Measurements from ENCODE around the gene MAGEB4.
A peak's percentile ranks its signal among the peaks of the same experiment; 100 is the strongest.

MAGEB4 gene

DNA sequence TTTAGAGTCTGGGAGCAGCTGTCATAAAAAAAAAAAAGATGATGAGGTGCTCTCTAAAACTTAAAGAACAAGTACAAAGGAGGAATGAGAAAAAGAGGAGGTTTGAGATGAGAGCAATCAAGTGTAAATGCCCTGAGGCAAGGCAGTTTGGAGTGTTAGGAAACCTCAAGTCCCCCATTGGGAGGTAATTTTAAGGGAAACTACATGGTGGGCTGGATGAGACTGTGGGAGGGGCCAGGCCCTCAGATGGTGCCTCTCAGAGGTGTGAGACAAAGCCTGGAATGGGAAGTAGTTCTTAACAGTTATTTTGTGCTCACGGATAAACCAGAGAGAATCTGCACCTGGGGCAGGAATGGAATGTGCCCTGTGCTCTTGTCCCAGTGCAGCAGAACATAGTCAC lies 13.3 kb upstream of the MAGEB4 start:
- no peaks in the 10 kb centered on the region for H3K27me3 ChIP-seq
- H3K4me2 ChIP-seq: peak overlapping the region in 8 of 11 experiments; percentile 20 to 64 (median 56); a peak in 15 of 22 replicates
- H3K27ac ChIP-seq: no peak overlapping the region
- H3K9ac ChIP-seq: no peak overlapping the region
- no peak overlapping the region for H3K4me3 ChIP-seq
- no peaks in the 10 kb centered on the region for H3K36me3 ChIP-seq
- TF ChIP-seq Cebpa-rat (IDR thresholded peaks at IDR 0.05): no peak
- peaks cover 0 to 15% (median 10%) of the 10 kb centered on the region in 10 experiments; a peak in 13 of 20 replicates for H3K4me1 ChIP-seq
- H3K9me3 ChIP-seq (replicated peaks in 1 of 11): peaks cover 0 to 8% (median 4%) of the 10 kb centered on the region in 11 experiments; a peak in 9 of 22 replicates
- H4K20me1 ChIP-seq: no peaks in the 10 kb centered on the region

DNA sequence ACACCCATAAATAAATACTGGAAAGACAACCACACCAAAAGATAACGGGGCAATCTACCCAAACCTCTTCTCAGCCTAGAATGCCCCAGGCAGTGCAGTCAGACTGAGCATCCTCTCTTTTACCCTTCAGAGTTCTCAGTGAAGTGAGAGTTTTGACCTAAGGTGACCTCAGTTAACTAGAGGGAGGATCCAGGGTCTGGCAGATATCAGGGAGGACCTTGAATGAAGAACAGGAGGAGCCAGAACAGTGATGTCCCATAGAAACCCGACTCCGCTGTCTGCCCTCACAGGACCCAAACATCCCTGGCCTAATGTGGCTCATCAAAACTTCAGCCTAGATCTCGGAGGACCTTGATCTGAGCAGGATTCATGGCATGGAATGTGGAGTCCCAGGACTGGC lies 11.4 kb upstream of the MAGEB4 start, which contains the start of gene MAGEB3:
MAGEB3 (plus strand) TSS at position 263 of the 400 bp plus-strand sequence. CDS start 5,268 bp downstream, outside the sequence.
- no peaks in the 10 kb centered on the region for H3K27me3 ChIP-seq
- peaks cover 0 to 8% (median 4%) of the 10 kb centered on the region in 11 experiments; a peak in 9 of 22 replicates for H3K9me3 ChIP-seq (replicated peaks in 1 of 11)
- no peak within 1 kb of the TSS for H3K4me3 ChIP-seq
- H4K20me1 ChIP-seq: no peaks in the 10 kb centered on the region
- H3K27ac ChIP-seq: no peak within 1 kb of the TSS
- TF ChIP-seq Cebpa-rat (IDR thresholded peaks at IDR 0.05): no peak
- peaks cover 0 to 15% (median 10%) of the 10 kb centered on the region in 10 experiments; a peak in 13 of 20 replicates for H3K4me1 ChIP-seq
- H3K36me3 ChIP-seq: no peaks in the 10 kb centered on the region
- H3K9ac ChIP-seq: no peak within 1 kb of the TSS
- no peak within 1 kb of the TSS for H3K4me2 ChIP-seq

DNA sequence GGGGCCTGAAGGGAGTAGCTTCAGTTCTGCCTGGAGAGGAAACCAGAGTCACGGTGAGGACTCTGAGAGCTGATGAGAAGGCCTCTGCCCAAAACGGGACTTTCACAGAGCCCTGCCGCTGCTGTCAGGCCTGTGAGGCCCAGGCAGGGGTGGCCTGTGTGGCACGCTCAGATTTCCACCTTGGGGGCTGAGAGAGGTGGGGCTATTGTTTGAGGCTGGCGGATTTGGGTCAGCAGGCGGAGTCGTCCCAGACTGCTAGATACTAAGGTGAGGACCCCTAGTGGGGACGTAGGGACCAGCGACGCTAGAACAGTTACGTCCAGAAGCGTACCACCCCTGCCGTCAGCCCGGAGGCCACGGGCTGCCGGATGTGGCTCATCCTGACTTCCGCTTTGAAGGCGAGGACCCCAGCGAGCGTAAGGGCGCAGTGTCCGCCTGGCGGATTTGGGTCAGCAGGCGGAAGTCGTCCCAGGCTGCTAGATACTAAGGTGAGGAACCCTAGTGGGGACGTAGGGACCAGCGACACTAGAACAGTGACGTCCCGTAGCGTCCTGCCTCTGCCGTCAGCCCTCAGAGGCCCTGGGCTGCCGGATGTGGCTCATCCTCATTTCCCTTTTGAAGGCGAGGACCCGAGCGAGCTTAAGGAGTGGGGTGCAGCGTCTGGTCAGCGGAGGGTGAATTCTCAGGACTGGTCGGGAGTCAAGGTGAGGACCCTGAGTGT lies 5.1 kb downstream of the MAGEB4 start, which contains the start of gene MAGEB1:
MAGEB1 (plus strand) TSS at position 378 of the 721 bp plus-strand sequence. CDS start 3,348 bp downstream, outside the sequence.
- Histone ChIP-seq H3K27ac (no peak within 1 kb of the TSS), H3K9ac (no peak within 1 kb of the TSS), H3K4me2 (no peak within 1 kb of the TSS), H3K9me3 (replicated peaks in 1 of 11) (peaks cover 0 to 15% (median 10%) of the 10 kb centered on the region in 11 experiments; a peak in 14 of 22 replicates), H3K36me3 (no peaks in the 10 kb centered on the region), H4K20me1 (no peaks in the 10 kb centered on the region), H3K4me3 (no peak within 1 kb of the TSS), H3K4me1 (no peaks in the 10 kb centered on the region), H3K27me3 (no peaks in the 10 kb centered on the region)
- TF ChIP-seq Cebpa-rat (IDR thresholded peaks at IDR 0.05): no peak

DNA sequence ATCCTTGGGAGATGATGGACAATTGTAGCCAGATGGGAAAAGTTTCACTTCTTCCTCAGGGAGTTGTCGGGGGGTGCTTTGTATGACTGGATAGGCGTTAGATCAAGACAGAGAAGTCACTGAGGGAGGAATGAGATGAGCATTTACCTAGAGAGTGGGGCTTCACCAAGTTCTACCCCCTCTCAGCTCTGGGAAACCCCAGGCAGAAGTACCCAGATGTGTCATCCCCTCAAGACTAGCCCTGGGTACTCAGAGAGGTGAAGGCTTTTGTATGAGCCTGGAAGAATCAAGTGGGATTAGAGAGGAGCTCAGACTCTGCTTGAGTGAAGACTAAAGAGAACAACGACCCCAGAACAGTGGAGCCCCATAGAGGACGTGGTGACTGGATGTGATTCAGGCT lies 7.1 kb downstream of the MAGEB4 start:
- no peak for TF ChIP-seq Cebpa-rat (IDR thresholded peaks at IDR 0.05)
- Histone ChIP-seq H3K27me3 (no peaks in the 10 kb centered on the region), H4K20me1 (no peaks in the 10 kb centered on the region), H3K4me3 (no peak overlapping the region), H3K4me1 (no peaks in the 10 kb centered on the region), H3K4me2 (no peak overlapping the region), H3K27ac (no peak overlapping the region), H3K9ac (no peak overlapping the region), H3K9me3 (replicated peaks in 1 of 11) (peaks cover 0 to 15% (median 10%) of the 10 kb centered on the region in 11 experiments; a peak in 14 of 22 replicates), H3K36me3 (no peaks in the 10 kb centered on the region)

DNA sequence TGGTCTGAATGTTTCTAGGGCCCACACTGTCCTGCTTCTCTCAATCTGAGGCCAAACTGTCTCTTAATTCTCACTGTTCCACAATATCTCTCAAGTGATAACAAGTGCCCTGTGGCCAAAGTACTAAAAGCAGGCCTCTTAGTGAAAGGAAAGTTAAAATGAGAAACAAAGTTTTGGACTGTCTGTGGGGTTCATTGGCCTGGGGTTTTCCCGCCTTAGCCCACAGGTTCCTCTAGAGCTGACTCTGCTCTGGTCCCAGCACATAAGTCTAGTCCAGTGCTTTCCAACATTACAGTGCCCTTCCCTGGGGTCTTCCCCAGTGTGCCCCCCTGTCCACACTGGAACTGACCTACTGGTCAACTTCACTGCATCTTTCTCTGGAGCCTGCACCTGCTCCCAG lies 11.5 kb downstream of the MAGEB4 start:
- Histone ChIP-seq H3K4me2 (no peak overlapping the region), H3K27me3 (no peaks in the 10 kb centered on the region), H3K27ac (no peak overlapping the region), H3K9me3 (replicated peaks in 1 of 11) (peaks cover 0 to 24% (median 20%) of the 10 kb centered on the region in 11 experiments; a peak in 16 of 22 replicates), H4K20me1 (no peaks in the 10 kb centered on the region), H3K9ac (no peak overlapping the region), H3K36me3 (no peaks in the 10 kb centered on the region), H3K4me1 (no peaks in the 10 kb centered on the region), H3K4me3 (no peak overlapping the region)
- no peak for TF ChIP-seq Cebpa-rat (IDR thresholded peaks at IDR 0.05)

DNA sequence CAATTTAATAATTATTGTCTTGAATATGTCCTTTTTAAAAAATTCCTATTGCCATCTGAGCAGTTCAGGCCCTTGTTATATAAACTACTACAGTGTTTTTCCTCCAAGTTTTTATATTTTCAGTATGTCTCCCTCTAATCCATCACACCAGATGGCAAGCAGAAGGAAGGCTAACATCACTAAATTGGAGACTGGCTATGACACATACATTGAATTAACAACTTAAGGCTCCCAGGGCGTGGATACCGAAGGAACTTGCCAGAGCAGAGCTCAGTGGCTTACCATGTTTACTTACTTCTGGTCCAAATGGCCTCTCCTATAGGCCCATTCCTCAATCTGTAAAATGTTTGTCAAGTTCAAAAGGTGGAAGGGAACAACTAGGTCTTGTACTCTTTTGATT lies 18.1 kb downstream of the MAGEB4 start:
- no peaks in the 10 kb centered on the region for H3K4me1 ChIP-seq
- H3K36me3 ChIP-seq: no peaks in the 10 kb centered on the region
- no peak overlapping the region for H3K4me3 ChIP-seq
- no peak overlapping the region for H3K9ac ChIP-seq
- H3K27ac ChIP-seq: no peak overlapping the region
- H3K27me3 ChIP-seq: no peaks in the 10 kb centered on the region
- H4K20me1 ChIP-seq: no peaks in the 10 kb centered on the region
- no peak overlapping the region for H3K4me2 ChIP-seq
- no peak for TF ChIP-seq Cebpa-rat (IDR thresholded peaks at IDR 0.05)
- peaks cover 0 to 21% (median 16%) of the 10 kb centered on the region in 11 experiments; a peak in 16 of 22 replicates for H3K9me3 ChIP-seq (replicated peaks in 1 of 11)

DNA sequence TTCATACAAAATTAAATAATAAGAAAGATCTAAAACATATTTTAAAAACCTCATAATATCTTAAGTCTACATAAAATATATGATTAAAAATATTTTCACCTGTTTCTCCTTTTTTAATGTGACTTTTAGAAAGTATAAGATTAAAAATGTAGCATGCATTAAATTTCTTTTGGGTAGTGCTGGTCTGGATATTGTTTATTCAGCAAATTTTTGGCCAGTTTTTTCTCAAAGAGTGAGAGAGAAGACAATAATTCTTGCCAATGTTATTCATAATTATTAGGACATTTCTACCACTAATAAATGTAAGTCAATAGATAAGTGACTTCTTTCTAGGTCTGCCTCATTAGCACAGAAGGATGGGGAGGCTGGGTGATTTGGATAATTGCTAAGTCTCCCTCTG lies 19.2 kb downstream of the MAGEB4 start:
- no peaks in the 10 kb centered on the region for H3K27me3 ChIP-seq
- no peak overlapping the region for H3K27ac ChIP-seq
- no peaks in the 10 kb centered on the region for H4K20me1 ChIP-seq
- H3K9me3 ChIP-seq (replicated peaks in 1 of 11): peaks cover 0 to 10% (median 7%) of the 10 kb centered on the region in 11 experiments; a peak in 8 of 22 replicates
- no peak for TF ChIP-seq Cebpa-rat (IDR thresholded peaks at IDR 0.05)
- H3K36me3 ChIP-seq: no peaks in the 10 kb centered on the region
- no peak overlapping the region for H3K4me3 ChIP-seq
- H3K4me2 ChIP-seq: no peak overlapping the region
- H3K9ac ChIP-seq: no peak overlapping the region
- H3K4me1 ChIP-seq: no peaks in the 10 kb centered on the region

DNA sequence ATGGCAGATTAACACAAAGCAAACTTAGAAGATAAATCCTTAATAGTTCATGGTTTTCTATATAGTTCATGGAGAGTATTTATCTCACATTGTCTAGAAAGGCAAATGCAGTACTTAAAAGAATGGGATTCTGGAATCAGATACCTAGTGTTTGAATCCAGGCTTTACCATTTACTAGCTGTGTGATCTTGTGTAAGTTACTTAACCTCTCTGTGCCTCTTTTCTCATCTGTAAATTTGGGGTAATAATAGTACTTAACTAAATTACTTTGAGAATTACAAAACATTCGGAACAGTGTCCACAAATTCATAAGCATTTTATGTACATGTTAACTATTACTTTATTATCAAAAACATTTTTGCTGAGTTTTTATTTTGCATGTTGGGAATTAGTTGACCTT lies 21.0 kb downstream of the MAGEB4 start:
- TF ChIP-seq Cebpa-rat (IDR thresholded peaks at IDR 0.05): no peak
- no peaks in the 10 kb centered on the region for H3K4me1 ChIP-seq

DNA sequence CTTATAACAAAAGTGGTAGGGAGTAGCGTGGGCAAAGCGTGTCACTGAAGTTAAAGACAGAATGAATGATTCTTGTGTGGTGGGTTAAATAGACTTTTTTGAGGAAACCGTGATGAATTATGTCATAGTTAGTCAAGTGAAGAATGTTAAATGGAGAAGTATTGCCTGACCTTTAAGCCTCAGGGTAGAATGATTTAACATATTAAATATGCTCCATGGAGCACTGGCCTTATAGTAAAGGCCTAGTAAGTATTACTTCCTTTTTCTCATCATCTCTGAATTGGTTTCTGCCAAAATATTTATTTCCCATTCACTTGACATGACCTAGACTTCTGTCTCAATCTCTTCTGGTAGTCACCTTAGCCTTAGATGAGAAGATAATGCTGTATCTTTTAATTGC lies 28.8 kb downstream of the MAGEB4 start:
- no peaks in the 10 kb centered on the region for H3K27me3 ChIP-seq
- H3K36me3 ChIP-seq: no peaks in the 10 kb centered on the region
- H3K4me2 ChIP-seq: no peak overlapping the region
- peaks cover 0 to 8% (median 0%) of the 10 kb centered on the region in 11 experiments; a peak in 5 of 22 replicates for H3K9me3 ChIP-seq (replicated peaks in 1 of 11)
- no peak for TF ChIP-seq Cebpa-rat (IDR thresholded peaks at IDR 0.05)
- H3K27ac ChIP-seq: no peak overlapping the region
- no peak overlapping the region for H3K9ac ChIP-seq
- H3K4me1 ChIP-seq: no peaks in the 10 kb centered on the region
- no peaks in the 10 kb centered on the region for H4K20me1 ChIP-seq
- no peak overlapping the region for H3K4me3 ChIP-seq

More for the DNA sequence above, 21.0 kb downstream of the MAGEB4 start:
- Histone ChIP-seq H3K36me3 (no peaks in the 10 kb centered on the region), H3K4me2 (no peak overlapping the region), H3K27ac (no peak overlapping the region), H3K27me3 (no peaks in the 10 kb centered on the region), H3K4me3 (no peak overlapping the region), H3K9me3 (replicated peaks in 1 of 11) (no peaks in the 10 kb centered on the region), H3K9ac (no peak overlapping the region), H4K20me1 (no peaks in the 10 kb centered on the region)

Data from BLaER1 treated with 17β-estradiol and CSF1 and Interleukin-3, amounts not matched to agents 10 nM and 100 nM (cell line).